CD14-positive monocyte (primary cell): Measurements from ENCODE around the gene TMEM259. TPM values are rescaled to one million over a fixed set of nuclear protein-coding genes. Genes with fewer than 3 reads are reported as not detected.

Experiments
- DNase-seq, 3 donors: peaks; one replicate each; pipeline ENCODE4 v3.0.0-alpha.2; 2011 to 2022
- H2AFZ ChIP-seq: 2 replicates; pipeline ENCODE4 v1.6.0; 2012; ENCODE audit warnings: mild to moderate bottlenecking, low read depth, low read length, inconsistent platforms; ENCODE audit not compliant: insufficient read depth, poor library complexity, severe bottlenecking
- H3K27ac ChIP-seq, 2 donors: 1 replicate in 1 of 2; 2 replicates in 1 of 2; pipeline ENCODE4 v1.5.1; 2012 to 2013; ENCODE audit warnings: low read length in 2 of 2, control low read depth in 1 of 2, inconsistent platforms in 1 of 2, low read depth in 1 of 2, mild to moderate bottlenecking in 1 of 2
- H3K27me3 ChIP-seq, 2 donors: one replicate each; pipeline versions ENCODE4 v1.6.0 to v1.6.1; 2011 to 2013; ENCODE audit warnings: low read length in 2 of 2; ENCODE audit not compliant: control insufficient read depth in 2 of 2, insufficient read depth in 2 of 2
- H3K36me3 ChIP-seq, 2 donors: replicated peaks in 1 of 2; 1 replicate in 1 of 2; 2 replicates in 1 of 2; pipeline versions ENCODE4 v1.5.1 to v1.6.1; 2012 to 2013; ENCODE audit warnings: low read length in 2 of 2, control low read depth in 1 of 2, inconsistent platforms in 1 of 2, mild to moderate bottlenecking in 1 of 2; ENCODE audit not compliant: insufficient read depth in 2 of 2, control insufficient read depth in 1 of 2
- H3K4me1 ChIP-seq, 2 donors: 1 replicate in 1 of 2; 2 replicates in 1 of 2; pipeline versions ENCODE4 v1.5.1 to v1.6.1; 2012 to 2013; ENCODE audit warnings: low read length in 2 of 2, control low read depth in 1 of 2, inconsistent platforms in 1 of 2, mild to moderate bottlenecking in 1 of 2, moderate library complexity in 1 of 2; ENCODE audit not compliant: insufficient read depth in 2 of 2, control insufficient read depth in 1 of 2
- H3K4me2 ChIP-seq: replicated peaks from 2 replicates; pipeline ENCODE3; 2012; ENCODE audit warnings: low read length, moderate library complexity, mild to moderate bottlenecking; ENCODE audit not compliant: poor library complexity, severe bottlenecking; ENCODE audit errors: extremely low read depth
- H3K4me3 ChIP-seq, 3 experiments: fragments of 200-600 bp in 1 of 3; sonication (generic) in 1 of 3; replicated peaks in 1 of 3; 1 replicate in 2 of 3; 2 replicates in 1 of 3; pipeline ENCODE4 v1.5.1; 2011 to 2013; ENCODE audit warnings: low read length in 3 of 3, mild to moderate bottlenecking in 3 of 3, control low read depth in 2 of 3, low read depth in 2 of 3, inconsistent platforms in 1 of 3, moderate library complexity in 1 of 3
- H3K79me2 ChIP-seq: 2 replicates; pipeline ENCODE4 v1.6.0; 2012; ENCODE audit warnings: mild to moderate bottlenecking, control low read depth, inconsistent platforms, low read length, moderate library complexity; ENCODE audit not compliant: insufficient read depth
- H3K9ac ChIP-seq: 2 replicates; pipeline ENCODE4 v1.6.0; 2017; ENCODE audit warnings: low read length, mild to moderate bottlenecking; ENCODE audit not compliant: insufficient read depth, poor library complexity, severe bottlenecking
- H3K9me3 ChIP-seq, 2 donors: replicated peaks in 1 of 2; 1 replicate in 1 of 2; 2 replicates in 1 of 2; pipeline versions ENCODE4 v1.5.1 to v1.6.1; 2012 to 2013; ENCODE audit warnings: low read length in 2 of 2, control low read depth in 1 of 2; ENCODE audit not compliant: control insufficient read depth in 1 of 2, insufficient read depth in 1 of 2
- H4K20me1 ChIP-seq: 2 replicates; pipeline ENCODE4 v1.6.0; 2012; ENCODE audit warnings: mild to moderate bottlenecking, low read length, control low read depth, moderate library complexity; ENCODE audit not compliant: insufficient read depth
- H3K27ac Mint-ChIP-seq, 7 donors: one replicate each; pipeline ENCODE4 v1.8.0; 2020; ENCODE audit warnings: mild to moderate bottlenecking in 7 of 7, mixed read lengths in 7 of 7, moderate library complexity in 6 of 7, inconsistent platforms in 2 of 7
- H3K27me3 Mint-ChIP-seq, 3 donors: one replicate each; pipeline ENCODE4 v1.8.0; 2021 to 2022; ENCODE audit warnings: low read depth in 3 of 3, mild to moderate bottlenecking in 3 of 3, mixed read lengths in 3 of 3, moderate library complexity in 3 of 3, inconsistent platforms in 1 of 3
- H3K36me3 Mint-ChIP-seq, 2 donors: one replicate each; pipeline ENCODE4 v1.8.0; 2020; ENCODE audit warnings: mixed read lengths in 2 of 2, inconsistent platforms in 1 of 2, mild to moderate bottlenecking in 1 of 2
- H3K4me1 Mint-ChIP-seq: one replicate; pipeline ENCODE4 v1.8.0; 2020; ENCODE audit warnings: mild to moderate bottlenecking, mixed read lengths
- H3K4me3 Mint-ChIP-seq, 2 donors: one replicate each; pipeline ENCODE4 v1.8.0; 2020; ENCODE audit warnings: mild to moderate bottlenecking in 2 of 2, mixed read lengths in 2 of 2, moderate library complexity in 1 of 2
- H3K9me3 Mint-ChIP-seq, 7 donors: one replicate each; pipeline ENCODE4 v1.8.0; 2020 to 2022; ENCODE audit warnings: mixed read lengths in 7 of 7, mild to moderate bottlenecking in 6 of 7, moderate library complexity in 6 of 7, inconsistent platforms in 2 of 7
- WGBS: methylation state at CpG from one replicate; pipeline ENCODE4 v1.1.5; 2013; ENCODE audit warnings: missing lambda C conversion rate; ENCODE audit not compliant: insufficient coverage; 5-methylcytosine and 5-hydroxymethylcytosine counted together
- intact Hi-C, 2 donors: fragments of 100-400 bp; cut with micrococcal nuclease; formaldehyde crosslinking; loops; one replicate each; pipeline versions ENCODE4 v1.15.0 to v1.15.1; 2023
- polyA plus RNA-seq, 3 donors: library from polyadenylated mRNA; depleted of rRNA in 1 of 3; unstranded in 2 of 3; stranded (reverse) in 1 of 3; fragments of 300-500 nt in 2 of 3; fragments of >200 nt in 1 of 3; fragmentation: Illumina TruSeq in 2 of 3; gene quantifications; 1 replicate in 2 of 3; 2 replicates in 1 of 3; pipeline ENCODE4 v1.2.3, GENCODE V29; 2012 to 2021
- TF ChIP-seq, protein P1 (sequence below): fragments of 200-600 bp; IDR thresholded peaks from one replicate; pipeline ENCODE4 v1.8.0; 2022; ENCODE audit warnings: antibody characterized with exemption, mild to moderate bottlenecking

Gene TMEM259
- polyA plus RNA-seq, 3 donors, result 37.4 to 417 (median 45.0) TPM

DNA sequence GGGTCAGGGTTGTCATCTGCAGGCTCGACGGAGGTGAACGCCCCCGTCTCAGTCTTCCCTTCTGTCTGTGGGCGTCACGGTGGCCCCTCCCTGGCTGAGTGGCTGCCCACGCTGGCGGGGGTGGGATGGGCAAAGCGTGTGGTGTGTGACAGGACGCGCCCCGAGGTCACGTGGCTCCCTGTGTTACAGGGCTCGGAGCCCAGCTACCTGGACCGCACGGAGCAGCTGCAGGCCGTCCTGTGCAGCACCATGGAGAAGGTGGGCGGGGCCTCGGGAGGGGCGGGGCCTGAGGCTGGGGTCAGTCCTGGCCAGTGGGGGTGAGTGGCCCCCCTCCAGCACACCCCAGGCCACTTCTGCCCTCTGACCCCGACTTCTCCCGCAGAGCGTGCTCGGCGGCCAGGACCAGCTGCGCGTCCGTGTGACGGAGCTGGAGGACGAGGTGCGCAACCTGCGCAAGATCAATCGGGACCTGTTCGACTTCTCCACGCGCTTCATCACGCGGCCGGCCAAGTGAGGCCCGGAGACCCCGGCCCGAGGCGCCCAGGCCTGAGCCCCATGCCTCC lies 27.0 kb downstream of the TMEM259 start:
- Histone ChIP-seq H3K4me1 (peaks cover 7% of the 10 kb centered on the region in 2 donors), H3K9ac (no peak overlapping the region), H3K79me2 (no peaks in the 10 kb centered on the region), H3K27ac (no peak overlapping the region), H4K20me1 (peaks cover 13% of the 10 kb centered on the region), H3K27me3 (peaks cover 6 to 40% of the 10 kb centered on the region in 2 donors), H3K36me3 (peaks cover 7 to 11% of the 10 kb centered on the region in 2 donors), H3K9me3 (peaks cover 0 to 4% of the 10 kb centered on the region in 2 donors), H2AFZ (no peak overlapping the region), H3K4me2 (no peak overlapping the region), H3K4me3 (no peak overlapping the region)
- DNase-seq, result no peak
- 96% methylated on average over 39 of the region's 43 CpGs for WGBS
- H3K9me3 Mint-ChIP-seq, result peaks cover 0 to 13% (median 2%) of the 10 kb centered on the region in 7 donors
- intact Hi-C loops, result no loop called here
- no peak overlapping the region for H3K27ac Mint-ChIP-seq
- H3K4me3 Mint-ChIP-seq, result no peak overlapping the region
- TF ChIP-seq, protein P1, sequence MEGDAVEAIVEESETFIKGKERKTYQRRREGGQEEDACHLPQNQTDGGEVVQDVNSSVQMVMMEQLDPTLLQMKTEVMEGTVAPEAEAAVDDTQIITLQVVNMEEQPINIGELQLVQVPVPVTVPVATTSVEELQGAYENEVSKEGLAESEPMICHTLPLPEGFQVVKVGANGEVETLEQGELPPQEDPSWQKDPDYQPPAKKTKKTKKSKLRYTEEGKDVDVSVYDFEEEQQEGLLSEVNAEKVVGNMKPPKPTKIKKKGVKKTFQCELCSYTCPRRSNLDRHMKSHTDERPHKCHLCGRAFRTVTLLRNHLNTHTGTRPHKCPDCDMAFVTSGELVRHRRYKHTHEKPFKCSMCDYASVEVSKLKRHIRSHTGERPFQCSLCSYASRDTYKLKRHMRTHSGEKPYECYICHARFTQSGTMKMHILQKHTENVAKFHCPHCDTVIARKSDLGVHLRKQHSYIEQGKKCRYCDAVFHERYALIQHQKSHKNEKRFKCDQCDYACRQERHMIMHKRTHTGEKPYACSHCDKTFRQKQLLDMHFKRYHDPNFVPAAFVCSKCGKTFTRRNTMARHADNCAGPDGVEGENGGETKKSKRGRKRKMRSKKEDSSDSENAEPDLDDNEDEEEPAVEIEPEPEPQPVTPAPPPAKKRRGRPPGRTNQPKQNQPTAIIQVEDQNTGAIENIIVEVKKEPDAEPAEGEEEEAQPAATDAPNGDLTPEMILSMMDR, result no peak
- H3K36me3 Mint-ChIP-seq, result peaks cover 6 to 17% of the 10 kb centered on the region in 2 donors
- H3K27me3 Mint-ChIP-seq, result peaks cover 32 to 44% (median 37%) of the 10 kb centered on the region in 3 donors
- peaks cover 6% of the 10 kb centered on the region for H3K4me1 Mint-ChIP-seq

DNA sequence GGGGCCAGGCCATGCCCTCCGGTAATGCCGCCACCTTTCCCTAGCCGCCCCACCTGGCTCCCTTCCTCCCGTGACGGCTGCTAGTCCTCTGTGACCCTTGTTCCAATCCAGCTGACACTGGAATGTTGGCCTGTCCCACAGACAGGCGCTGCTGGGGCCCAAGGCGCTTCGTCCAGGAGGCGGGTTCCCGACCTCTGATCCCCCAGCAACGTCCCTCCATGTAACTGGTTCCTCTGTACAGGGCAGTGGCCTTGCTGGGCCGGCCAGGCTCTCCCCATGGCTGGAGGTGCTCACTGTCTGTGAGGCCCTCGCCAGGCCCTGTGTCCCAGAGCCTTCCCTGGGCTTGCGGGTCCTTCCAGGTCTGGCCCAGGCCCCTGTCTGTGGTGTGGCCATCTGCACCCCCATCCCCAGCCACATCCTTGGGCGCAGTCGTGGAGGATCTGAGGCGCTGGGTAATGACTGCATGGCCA lies 27.5 kb downstream of the TMEM259 start:
- H3K79me2 ChIP-seq, result no peaks in the 10 kb centered on the region
- no peak for DNase-seq
- peaks cover 29 to 39% (median 34%) of the 10 kb centered on the region in 3 donors for H3K27me3 Mint-ChIP-seq
- H3K4me3 ChIP-seq, result no peak overlapping the region
- peaks cover 10 to 14% of the 10 kb centered on the region in 2 donors for H3K36me3 ChIP-seq
- H3K27ac Mint-ChIP-seq, result no peak overlapping the region
- H3K4me1 Mint-ChIP-seq, result peaks cover 6% of the 10 kb centered on the region
- peaks cover 0 to 4% of the 10 kb centered on the region in 2 donors for H3K9me3 ChIP-seq
- whole genome bisulfite sequencing, result 96% methylated on average over 17 of the region's 17 CpGs
- H3K4me2 ChIP-seq, result no peak overlapping the region
- TF ChIP-seq, protein P1, result no peak
- peaks cover 11 to 23% of the 10 kb centered on the region in 2 donors for H3K36me3 Mint-ChIP-seq
- no peak overlapping the region for H2AFZ ChIP-seq
- H3K4me3 Mint-ChIP-seq, result no peak overlapping the region
- no peak overlapping the region for H3K9ac ChIP-seq
- H3K4me1 ChIP-seq, result peaks cover 7% of the 10 kb centered on the region in 2 donors
- H3K27me3 ChIP-seq, result peaks cover 5 to 35% of the 10 kb centered on the region in 2 donors
- no peak overlapping the region for H3K27ac ChIP-seq
- peaks cover 0 to 13% (median 2%) of the 10 kb centered on the region in 7 donors for H3K9me3 Mint-ChIP-seq
- peaks cover 13% of the 10 kb centered on the region for H4K20me1 ChIP-seq
- intact Hi-C loops, result no loop called here
